ENCODE results near the gene SEMA5A.

SEMA5A gene

GRCh38 chr5:9197881-9198260 lies 348.0 kb downstream of the SEMA5A start:
- DNase-seq = no peak

DNA sequence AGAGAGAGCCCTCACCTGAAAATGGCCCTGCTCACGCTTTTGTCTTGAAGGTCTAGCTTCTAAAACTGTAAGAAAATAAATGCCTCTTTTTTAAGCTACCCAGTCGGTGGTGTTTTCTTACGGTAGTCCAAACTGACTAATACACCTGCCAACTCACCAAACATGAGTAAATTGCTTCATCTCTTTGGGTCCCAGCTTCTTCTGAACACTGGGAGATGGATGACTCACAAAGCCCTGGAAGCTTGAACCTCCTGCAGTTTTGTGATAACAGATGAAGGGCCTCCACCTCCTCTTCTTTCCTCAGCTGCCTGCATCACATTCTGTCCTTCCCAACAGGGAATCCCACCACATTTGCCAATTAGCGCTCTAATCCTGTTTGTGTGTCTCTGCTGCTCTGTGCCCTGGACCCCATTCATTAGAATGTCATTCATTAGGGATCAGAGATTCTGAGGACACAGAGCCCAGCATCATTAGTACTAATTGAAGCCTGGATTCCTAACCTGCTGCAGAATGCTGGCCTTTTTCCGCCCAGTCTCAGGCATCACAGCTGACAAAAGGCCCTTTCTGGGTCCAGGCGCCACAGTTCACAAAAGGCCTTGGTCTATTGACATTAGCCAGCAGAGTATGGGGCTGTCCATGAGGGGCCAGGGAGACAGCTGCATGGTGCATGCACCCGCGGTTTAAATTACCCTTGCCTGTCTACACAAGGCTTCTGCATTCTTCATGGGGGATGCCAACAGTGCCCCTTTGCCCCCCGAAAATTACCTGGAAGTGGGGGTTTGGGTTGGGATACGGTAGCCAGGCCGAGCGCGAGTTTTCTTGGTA lies 349.3 kb downstream of the SEMA5A start:
- DNase-seq = no peak

DNA sequence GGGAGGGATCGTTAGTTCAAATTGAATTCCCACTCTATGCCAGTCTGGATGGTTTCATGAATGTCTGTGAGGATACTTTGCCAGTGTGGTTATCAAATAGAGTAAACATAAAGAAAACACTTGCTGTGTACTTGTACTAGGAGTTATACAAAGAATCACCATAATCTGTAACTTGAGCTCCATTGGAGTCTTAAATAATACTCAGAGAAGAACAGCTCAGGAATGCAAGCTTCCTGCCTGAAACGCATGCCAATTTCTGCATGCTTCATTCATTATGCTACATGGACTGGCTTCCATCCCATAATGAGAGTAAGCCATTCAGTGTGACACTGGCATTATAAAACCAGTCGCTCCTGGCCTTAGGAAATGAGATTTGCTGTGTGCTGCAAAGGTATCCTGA lies 351.4 kb downstream of the SEMA5A start:
- DNase-seq = no peak

DNA sequence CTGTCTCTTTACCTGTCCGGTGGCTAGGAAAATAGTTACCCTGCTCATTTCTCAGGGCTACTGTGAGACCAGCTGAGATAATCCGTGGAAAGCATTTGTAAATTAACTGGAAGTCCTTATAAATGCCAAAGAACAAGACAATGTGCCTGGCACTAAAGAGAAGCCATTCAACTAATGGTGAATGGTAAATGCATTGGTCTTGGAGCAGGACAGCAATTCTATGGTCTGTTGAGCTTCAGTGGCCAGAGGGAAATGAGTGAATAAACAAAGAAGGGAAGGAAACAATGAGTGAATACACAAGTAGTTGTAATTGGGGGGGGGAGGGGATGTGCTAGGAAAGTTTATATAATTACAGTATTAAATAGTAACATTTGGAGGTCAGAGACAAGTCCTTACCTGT lies 353.6 kb downstream of the SEMA5A start:
- DNase-seq = no peak

- no peak for DNase-seq
These were observed 356.2 kb downstream of the SEMA5A start for GRCh38 chr5:9189681-9190080.

DNA sequence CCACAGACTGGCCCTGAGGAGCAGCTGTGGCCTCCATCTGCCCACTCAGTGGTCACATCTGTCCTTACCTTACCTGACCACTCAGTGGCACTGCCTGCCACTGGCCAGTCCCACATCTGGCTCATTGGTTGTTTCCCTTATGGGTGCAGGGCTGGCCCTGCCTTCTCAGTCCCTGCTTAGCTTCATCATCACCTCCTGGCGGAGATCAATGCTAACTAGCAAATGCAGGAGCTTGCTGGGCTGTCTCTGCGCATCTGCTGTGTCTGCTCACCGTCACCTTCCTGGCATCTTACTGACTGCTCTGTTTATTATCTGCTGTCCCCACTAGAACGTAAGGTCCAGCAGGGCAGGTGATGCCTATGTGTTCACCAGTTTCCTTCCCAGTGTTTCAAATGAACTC lies 356.9 kb downstream of the SEMA5A start:
- no peak for DNase-seq

- DNase-seq = no peak
These were observed 357.7 kb downstream of the SEMA5A start for GRCh38 chr5:9188131-9188530.

DNA sequence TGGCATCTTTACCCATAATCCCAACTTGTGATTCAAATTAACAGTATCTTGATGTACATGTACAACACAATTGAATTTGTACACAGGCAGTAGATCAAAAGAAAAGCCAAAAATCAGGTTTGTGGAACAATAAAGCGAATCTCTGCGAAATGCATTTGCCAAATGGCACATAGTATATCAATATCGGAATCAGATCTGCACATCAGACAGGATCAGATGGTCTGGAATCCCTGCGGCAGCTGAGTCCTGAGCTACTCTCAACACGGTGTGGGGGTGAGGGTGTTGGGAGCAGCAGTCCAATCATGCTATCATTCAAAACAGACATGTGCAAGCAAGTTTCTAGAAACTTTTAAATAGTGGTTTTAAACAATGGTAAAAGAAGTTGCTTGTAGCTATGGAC lies 358.3 kb downstream of the SEMA5A start:
- DNase-seq = no peak

- no peak for DNase-seq
These were observed 359.8 kb downstream of the SEMA5A start for GRCh38 chr5:9186069-9186468.

GRCh38 chr5:9183992-9184391 lies 361.9 kb downstream of the SEMA5A start:
- no peak for DNase-seq

GRCh38 chr5:9182899-9183695 lies 362.8 kb downstream of the SEMA5A start:
- DNase-seq = no peak

DNA sequence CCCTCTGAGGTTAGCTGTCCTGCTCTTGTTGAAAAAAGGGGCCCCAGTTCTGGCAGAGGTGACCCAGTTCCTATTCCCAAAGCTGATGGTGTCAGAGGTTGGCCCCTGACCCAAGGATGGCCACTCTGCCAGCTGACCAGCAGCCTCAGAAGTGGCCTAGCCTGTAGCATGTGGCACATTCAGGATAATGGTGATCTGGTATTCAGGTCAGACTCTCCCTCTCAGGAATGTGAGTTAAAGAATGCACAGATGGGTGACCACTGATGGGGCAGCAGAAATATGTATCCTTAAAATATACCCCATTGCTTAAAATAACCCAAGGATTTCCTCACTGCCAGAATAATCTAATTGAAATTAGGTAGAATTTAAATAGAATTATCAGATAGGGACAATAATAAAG lies 369.2 kb downstream of the SEMA5A start:
- no peak for DNase-seq

GRCh38 chr5:9174446-9174845 lies 371.4 kb downstream of the SEMA5A start:
- DNase-seq = no peak

- DNase-seq = no peak
These were observed 372.4 kb downstream of the SEMA5A start for GRCh38 chr5:9173281-9174048.

DNA sequence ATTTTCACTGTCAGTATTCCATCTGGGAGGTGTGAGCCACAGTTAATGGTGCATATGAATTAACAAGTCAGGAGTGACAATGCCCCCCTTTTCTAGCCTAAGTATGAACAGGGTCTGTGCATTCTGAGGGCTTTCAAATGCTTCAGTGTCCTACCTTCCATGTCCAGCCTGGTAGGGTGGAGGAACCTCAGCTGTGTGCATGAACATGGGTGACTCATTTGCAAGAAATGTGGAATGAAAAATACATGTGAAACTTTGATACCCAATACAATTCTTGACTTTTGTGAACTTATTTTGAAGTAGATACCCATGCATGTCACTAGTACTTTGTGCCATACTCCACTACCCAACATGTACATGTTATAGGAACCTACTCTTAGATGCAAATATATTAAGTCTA lies 375.8 kb downstream of the SEMA5A start:
- no peak for DNase-seq

- DNase-seq = no peak
These were observed 376.3 kb downstream of the SEMA5A start for GRCh38 chr5:9169557-9169902.

- DNase-seq = no peak
These were observed 376.9 kb downstream of the SEMA5A start for GRCh38 chr5:9168791-9169556.

- no peak for DNase-seq
These were observed 379.4 kb downstream of the SEMA5A start for GRCh38 chr5:9166202-9167112.

DNA sequence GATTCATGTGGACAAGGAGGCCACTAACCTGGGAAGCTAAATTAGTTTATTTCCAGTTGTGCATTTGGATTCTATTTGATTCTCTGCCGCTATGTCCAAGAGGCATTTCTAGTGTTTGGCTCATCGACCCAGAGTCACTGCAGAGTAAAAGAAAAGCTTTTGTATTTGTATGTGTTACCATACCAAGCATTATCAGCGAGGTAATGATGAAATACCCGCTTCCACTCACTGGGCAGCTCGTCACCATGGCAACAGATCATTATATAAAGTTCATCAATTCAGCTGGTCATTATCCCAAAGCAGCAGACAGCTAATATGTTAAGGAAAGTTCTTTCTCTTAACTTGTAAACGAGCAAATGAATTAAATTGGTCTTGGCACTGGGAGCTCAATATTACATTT lies 380.3 kb downstream of the SEMA5A start:
- DNase-seq = no peak

- DNase-seq = no peak
These were observed 385.1 kb downstream of the SEMA5A start for GRCh38 chr5:9160747-9161146.

GRCh38 chr5:9157811-9158210 lies 388.1 kb downstream of the SEMA5A start:
- no peak for DNase-seq

DNA sequence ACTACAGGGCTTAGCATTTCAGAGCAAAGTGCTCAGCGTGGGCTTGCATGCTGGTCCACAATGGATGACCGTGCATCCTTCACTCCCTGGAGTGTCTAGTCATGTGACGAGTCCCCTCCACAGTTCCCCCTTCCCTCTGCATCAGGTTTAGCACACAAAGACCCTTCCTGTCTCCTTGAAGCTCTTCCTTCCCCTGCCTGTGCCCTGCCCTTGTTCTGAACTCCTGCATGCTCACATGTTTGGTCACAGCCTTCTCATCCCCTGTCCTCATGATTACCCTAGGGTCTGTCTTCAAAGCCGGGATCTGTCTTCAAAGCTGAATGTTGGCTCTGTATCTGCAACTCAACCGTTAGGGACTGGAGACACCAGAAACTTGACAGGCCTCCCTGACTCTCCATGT lies 388.9 kb downstream of the SEMA5A start:
- no peak for DNase-seq

All from stimulated activated CD4-positive, alpha-beta T cell treated with anti-CD3 and anti-CD28 coated beads, Interleukin-2, amount 100 ng/mL, for 24 hours (primary cell).